Hematopoietic multipotent progenitor cell treated with erythropoietin and hydrocortisone succinate and interleukin-3 and kit ligand, for 15 days (in vitro differentiated cells): Measurements from ENCODE around the gene MYO1C.
"Not testable (repeated sequence)": the region's sequence is repeated elsewhere in the genome, so short reads cannot be mapped to it uniquely, and the experiment has no call there.

Source experiments
- DNase-seq: peaks from one replicate; pipeline ENCODE4 v3.0.0-alpha.2; 2015; ENCODE audit warnings: low spot score

MYO1C gene

DNA sequence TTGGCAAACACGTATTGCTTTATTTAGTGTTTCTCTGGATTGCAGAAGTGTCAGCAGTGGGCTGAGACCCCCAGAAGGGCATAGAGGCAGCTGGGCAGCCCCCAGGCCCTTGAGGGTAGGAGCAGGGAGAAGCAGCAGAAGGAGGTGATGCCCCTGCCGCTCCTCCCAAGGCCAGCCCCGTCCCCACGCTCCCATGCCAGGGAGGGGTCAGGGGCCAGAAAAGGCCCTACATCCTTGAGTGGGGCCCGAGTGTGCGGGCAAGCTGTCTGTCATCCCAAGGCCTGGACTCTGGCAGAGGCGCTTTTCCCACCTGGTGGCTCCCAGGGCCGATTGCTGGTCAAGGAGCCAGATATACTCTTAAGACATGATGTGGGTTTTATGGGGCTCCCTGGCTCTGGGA is 28.3 kb downstream of the MYO1C start:
- DNase-seq, result no peak

GRCh38 chr17:1462164-1463112 is 30.0 kb downstream of the MYO1C start:
- no peak for DNase-seq

DNA sequence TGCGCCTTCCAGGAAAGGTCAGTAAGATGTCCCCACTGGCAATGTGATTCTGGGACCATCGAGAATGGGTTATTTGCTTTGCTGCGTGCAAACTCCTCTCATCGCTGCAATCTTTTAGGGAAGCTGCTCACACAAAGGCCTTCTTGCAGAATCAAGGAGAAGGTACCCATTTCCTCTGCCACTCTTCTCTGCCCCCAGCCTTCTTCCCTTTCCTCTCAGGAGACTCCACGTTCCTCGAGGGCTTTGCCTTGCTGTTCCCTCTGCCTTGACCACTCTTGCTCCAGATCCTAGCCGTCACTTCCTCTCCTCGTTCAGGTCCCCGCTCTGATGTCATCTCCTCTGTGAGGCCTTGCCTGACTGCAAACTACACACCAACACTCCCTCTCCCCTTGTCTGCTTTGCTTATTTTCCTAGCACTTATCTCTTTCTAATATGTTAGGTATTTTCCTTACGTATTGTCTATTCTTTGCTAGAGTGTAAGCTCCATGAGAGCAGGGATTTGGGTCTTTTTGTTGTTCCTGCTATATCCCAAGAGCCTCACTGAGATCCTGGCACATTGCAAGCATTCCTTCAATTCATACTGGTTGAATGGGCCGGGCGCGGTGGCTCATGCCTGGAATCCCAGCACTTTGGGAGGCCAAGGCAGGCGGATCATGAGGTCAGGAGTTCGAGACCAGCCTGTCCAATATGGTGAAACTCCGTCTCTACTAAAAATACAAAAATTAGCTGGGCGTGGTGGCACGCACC is 31.1 kb downstream of the MYO1C start:
- no peak for DNase-seq

GRCh38 chr17:1460233-1460632 is 32.3 kb downstream of the MYO1C start:
- DNase-seq, result no peak

DNA sequence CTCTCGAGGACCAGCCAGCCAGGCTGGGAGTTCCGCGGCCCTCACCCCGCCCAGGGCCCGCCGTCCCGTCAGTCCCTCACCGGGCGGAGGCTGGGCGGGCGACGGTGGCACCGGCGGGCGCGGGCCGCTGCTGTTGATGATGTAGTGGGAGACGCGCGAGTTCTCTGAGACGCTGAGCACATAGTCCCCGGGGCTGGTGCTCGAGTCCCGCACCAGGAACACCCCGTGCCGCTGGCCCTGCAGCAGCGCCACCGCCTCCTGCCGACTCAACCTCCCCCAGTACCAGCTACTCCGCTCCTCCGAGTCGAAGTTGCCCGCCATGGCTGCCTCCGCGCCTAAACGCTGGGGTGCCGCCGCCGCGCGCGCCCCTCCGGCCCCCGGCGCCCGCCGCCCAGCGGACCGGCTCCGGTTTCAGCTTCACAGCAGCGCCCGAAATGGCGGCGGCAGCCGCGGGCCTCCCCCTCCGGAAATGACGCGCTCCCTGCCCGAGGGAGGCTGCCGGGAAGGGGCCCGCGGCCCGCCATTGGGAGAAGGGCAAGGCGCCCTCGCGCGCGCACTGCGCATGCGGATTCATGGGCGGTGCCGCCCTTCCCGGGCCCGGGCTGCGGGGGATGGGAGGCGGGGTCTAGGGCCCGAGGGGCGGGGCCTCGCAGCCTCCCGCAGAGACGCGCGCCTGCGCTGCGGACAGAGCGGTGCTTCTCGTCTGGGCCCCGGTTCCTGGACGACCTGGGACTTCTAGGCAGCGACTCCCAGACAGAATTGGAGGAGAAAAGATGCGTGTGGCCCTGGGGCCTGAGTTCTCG is 36.5 kb downstream of the MYO1C start, which contains the start of gene CRK:
CRK (minus strand) TSS at position 436 of the 803 bp plus-strand sequence; CDS start at position 321, 115 bp downstream.
- peak; percentile 98 for DNase-seq

DNA sequence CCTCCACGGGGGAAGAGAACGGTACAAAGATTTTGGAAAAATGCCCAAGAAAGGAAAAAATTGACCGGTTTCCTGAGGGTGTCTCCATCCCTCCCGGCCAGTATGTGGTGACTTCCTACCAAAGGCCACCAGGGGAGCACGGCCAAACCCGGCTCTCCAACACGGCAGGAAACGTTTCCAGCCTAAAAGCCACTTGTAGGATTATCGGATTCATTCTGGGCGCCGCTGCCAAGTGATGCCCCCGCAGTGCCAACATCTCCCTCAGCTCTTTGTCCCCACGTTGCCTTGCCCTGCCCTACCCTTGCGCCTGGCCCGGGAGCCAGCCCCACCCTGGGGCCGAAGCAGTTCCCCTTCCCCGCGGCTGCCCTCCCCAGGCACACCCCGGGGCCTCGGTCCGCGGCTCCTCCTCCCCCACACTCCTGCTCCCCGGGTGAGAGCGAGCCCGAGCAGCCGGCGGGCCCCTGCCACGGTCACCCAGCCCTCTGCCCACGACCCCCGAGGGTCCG is 37.1 kb downstream of the MYO1C start:
- DNase-seq, result peak; percentile 60

GRCh38 chr17:1454541-1454940 is 37.9 kb downstream of the MYO1C start:
- DNase-seq, result no peak

DNA sequence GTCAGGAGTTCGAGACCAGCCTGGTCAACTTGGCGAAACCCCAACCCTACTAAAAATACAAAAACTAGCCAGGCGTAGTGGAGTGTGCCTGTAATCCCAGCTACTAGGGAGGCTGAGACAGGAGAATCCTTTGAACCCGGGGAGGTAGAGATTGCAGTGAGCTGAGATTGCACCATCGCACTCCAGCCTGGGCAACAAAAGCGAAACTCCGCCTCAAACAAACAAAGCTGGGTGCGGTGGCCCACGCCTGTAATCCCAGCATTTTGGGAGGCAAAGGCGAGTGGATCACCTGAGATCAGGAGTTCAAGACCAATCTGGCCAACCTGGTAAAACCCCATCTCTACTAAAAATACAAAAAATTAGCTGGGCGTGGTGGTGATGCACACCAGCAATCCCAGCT is 38.8 kb downstream of the MYO1C start:
- DNase-seq, result not testable (repeated sequence)

DNA sequence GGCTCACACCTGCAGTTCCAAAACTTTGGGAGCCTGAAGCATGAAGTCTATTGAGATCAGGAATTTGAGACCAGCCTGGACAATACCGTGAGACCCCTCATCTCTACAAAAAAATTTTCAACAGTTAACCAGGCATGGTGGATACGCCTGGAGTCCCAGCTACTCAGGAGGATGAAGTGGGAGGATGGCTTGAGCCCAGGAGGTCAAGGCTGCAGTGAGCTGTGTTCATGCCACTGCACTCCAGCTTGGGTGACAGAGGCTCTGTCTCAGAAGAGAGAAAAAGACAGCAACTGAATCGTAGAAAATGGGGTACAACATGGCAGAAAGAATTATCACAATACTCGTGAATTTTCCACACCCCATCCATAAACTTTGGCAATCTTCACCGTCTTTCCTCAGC is 39.6 kb downstream of the MYO1C start:
- DNase-seq, result no peak

DNA sequence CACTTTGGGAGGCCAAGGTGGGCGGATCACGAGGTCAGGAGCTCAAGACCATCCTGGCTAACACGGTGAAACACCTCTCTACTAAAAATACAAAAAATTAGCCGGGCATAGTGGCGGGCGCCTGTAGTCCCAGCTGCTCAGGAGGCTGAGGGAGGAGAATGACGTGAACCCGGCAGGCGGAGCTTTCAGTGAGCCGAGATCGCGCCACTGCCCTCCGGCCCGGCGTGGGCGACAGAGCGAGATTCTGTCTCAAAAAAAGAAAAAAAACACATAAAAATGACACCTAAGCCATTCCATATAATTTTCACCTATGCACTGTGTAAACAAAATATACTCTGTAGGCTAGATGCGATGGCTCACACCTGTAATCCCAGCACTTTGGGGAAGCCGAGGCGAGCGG is 42.2 kb downstream of the MYO1C start:
- DNase-seq, result not testable (repeated sequence)

DNA sequence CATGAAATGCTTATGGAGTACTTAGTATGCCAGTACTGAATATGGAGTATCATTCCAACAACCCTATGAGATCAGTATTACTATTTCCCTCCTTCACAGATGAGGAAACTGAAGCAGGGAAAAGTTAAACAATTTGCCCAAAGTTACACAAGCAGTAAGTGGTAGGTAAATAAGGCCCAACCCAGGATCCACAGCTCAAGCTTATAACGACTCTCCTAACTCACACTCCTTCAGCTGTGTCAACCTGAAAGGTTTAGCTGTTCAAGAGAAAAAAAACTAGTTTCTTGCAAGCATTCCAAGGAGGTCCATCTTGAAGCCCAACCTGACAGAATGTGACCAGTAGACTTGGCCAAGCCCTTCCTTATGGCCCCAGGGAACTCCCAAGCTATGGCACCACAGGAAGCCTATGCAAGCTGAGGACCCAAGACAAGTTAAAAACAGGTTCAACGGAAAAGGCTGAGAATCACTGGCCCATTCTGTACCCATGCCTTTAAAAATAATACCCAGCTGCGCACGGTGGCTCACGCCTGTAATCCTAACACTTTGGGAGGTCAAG is 43.0 kb downstream of the MYO1C start:
- DNase-seq, result no peak

DNA sequence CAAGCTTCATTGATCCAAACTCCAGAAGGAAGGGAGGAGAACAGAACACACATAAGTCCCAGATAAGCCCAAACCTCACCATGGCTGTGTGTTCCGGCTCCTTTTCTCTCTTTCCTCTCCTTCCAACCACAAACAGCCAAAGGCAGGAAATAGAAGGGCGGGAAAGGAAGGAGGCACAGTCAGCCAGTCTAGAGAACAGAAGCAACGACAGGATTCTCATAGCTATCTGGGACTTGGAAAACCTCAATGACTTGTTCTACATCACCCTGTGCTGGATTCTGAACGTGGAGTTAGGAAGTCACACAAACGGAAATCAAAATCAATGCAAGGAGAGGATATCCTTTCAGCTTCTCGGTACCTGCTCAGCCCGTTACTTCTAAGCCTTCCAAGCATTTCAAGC is 45.4 kb downstream of the MYO1C start:
- no peak for DNase-seq

- DNase-seq, result no peak
Observed at GRCh38 chr17:1446201-1446600, 46.3 kb downstream of the MYO1C start.

- not testable (repeated sequence) for DNase-seq
Observed at GRCh38 chr17:1445695-1446094, 46.8 kb downstream of the MYO1C start.

DNA sequence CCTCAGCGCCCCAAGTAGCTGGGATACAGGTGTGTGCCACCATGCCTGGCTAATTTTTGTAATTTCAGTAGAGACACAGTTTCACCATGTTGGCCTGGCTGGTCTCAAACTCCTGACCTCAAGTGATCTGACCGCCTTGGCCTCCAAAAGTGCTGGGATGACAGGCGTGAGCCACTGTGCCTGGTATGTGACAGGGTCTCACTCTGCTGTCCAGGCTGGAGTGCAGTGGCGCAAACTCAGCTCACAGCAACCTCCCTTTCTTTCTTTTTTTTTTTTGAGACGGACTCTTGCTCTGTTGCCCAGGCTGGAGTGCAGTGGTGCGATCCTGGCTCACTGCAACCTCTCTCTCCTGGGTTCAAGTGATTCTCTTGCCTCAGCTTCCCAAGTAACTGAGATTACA is 49.8 kb downstream of the MYO1C start:
- DNase-seq, result not testable (repeated sequence)

GRCh38 chr17:1442187-1442586 is 50.3 kb downstream of the MYO1C start:
- no peak for DNase-seq

- DNase-seq, result no peak
Observed at GRCh38 chr17:1440921-1441320, 51.6 kb downstream of the MYO1C start.

DNA sequence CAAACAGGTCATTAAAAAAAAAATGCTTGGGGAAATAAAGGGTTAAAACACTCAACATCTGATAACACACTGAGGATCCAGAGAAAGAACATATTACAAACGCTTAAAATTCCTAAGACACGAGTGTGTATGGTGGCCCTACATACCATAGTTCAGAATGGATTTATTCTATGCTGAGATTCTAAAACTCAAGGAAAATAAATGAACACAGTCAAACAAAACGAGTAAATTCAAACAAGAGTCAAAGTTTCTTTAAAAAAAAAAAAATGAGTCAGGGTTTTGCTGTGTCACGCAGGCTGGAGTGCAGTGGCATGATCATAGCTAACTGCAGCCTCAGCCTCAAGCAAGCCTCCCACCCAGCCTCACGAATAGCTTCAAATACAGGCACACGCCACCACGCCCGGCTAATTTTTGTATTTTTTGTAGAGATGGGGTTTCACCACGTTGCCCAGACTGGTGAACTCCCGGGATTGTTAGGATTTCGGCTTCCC is 53.8 kb downstream of the MYO1C start:
- DNase-seq, result peak; percentile 35

DNA sequence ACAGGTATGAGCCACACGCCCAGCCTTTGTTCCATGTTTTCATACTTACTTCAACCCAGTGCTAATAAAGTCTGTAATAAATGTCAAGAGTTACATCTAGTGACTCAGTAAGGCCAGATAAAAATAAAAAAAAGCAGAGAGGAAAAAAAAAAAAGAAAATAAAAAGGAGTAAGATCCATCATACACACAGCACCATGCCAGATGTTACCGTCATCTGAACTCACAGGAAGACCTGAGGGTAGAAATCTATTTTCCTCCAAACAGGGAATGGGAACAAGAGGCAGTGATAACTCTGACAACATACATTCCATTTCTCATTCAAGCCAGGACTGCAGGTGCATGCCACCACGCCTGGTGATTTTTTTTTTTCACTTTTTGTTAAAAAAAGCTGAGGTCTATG is 57.2 kb downstream of the MYO1C start:
- no peak for DNase-seq

DNA sequence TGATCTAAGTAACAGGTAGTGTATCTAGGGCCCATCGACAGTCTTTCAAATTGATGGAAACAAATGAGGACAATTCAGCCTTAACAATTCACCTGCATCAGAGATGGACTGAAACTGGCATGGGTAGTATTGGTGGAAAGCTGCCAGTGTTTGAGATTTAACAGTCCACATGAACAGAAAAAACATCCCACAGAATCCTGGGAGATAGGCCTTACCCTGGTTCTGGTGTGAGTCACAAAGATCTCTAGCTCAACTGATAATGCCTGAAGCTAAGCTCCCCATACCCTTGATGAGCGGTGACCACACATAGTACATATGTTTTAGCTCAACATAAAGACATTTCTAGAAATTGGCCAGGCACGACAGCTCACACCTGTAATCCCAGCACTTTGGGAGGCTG is 58.3 kb downstream of the MYO1C start:
- DNase-seq, result no peak

DNA sequence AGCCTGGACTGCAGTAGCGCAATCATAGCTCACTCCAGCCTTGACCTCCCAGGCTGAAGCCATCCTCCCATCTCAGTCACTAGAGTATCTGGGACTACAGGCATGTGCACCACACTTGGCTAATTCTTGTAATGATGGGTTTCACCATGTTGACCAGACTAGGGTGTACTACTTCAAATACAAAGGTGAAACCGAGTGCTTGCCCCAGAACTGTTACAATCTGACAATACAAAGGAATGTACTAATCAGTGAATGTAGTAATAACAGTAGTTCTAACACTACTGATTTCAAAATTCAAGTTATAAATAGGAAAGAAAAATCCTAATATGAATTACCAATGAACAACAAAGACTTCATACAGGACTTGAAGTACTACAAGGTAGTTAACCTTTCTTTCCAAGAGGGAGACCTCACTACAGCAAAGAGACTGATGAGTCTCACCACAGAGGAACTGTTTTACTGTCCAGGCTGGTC is 60.8 kb downstream of the MYO1C start:
- no peak for DNase-seq
